Measurements from ENCODE around the gene MYO1F. TPM values are rescaled to one million over a fixed set of nuclear protein-coding genes. Genes with fewer than 3 reads are reported as not detected.

MYO1F gene
- total RNA-seq, 4 donors from 2014 or later = 20.3 to 61.5 (median 21.7) TPM

- H3K9me3 ChIP-seq = no peaks in the 10 kb centered on the region
- H3K4me3 ChIP-seq = no peak overlapping the region
- WGBS, 2 donors = 85 to 89% methylated on average over 7 of the region's 7 CpGs
- peaks cover 0 to 13% (median 0%) of the 10 kb centered on the region in 3 donors for H3K36me3 ChIP-seq
- H3K4me1 ChIP-seq = peaks cover 0 to 6% (median 3%) of the 10 kb centered on the region in 4 donors
- no peak for TF ChIP-seq CTCF (IDR thresholded peaks at IDR 0.05)
- TF ChIP-seq POLR2A (IDR thresholded peaks at IDR 0.05) = no peak
- TF ChIP-seq EP300 (IDR thresholded peaks at IDR 0.05) = no peak
- no peak overlapping the region for H3K27ac ChIP-seq
- DNase-seq (ENCODE audit: low spot score in 2 of 2) = no peak
- no peaks in the 10 kb centered on the region for H3K27me3 ChIP-seq
Observed at GRCh38 chr19:8531470-8531869, 45.8 kb downstream of the MYO1F start.

- H3K9me3 ChIP-seq = no peaks in the 10 kb centered on the region
- DNase-seq (ENCODE audit: low spot score in 2 of 2) = no peak
- no peak overlapping the region for H3K4me3 ChIP-seq
- 91 to 93% methylated on average over 35 of the region's 35 CpGs for WGBS, 2 donors
- H3K27me3 ChIP-seq = no peaks in the 10 kb centered on the region
- peaks cover 0 to 13% (median 0%) of the 10 kb centered on the region in 3 donors for H3K36me3 ChIP-seq
- peaks cover 0 to 8% (median 3%) of the 10 kb centered on the region in 4 donors for H3K4me1 ChIP-seq
- no peak overlapping the region for H3K27ac ChIP-seq
- TF ChIP-seq POLR2A (IDR thresholded peaks at IDR 0.05) (no peak), EP300 (IDR thresholded peaks at IDR 0.05) (no peak), CTCF (IDR thresholded peaks at IDR 0.05) (no peak)
Observed at GRCh38 chr19:8530061-8530679, 47.1 kb downstream of the MYO1F start.

GRCh38 chr19:8529369-8530006, 47.8 kb downstream of the MYO1F start:
- no peak for DNase-seq (ENCODE audit: low spot score in 2 of 2)
- WGBS, 2 donors = 86 to 91% methylated on average over 4 of the region's 4 CpGs
- Histone ChIP-seq H3K27ac (no peak overlapping the region), H3K27me3 (no peaks in the 10 kb centered on the region), H3K9me3 (no peaks in the 10 kb centered on the region), H3K4me1 (peaks cover 0 to 14% (median 3%) of the 10 kb centered on the region in 4 donors), H3K4me3 (no peak overlapping the region), H3K36me3 (peaks cover 0 to 13% (median 0%) of the 10 kb centered on the region in 3 donors)
- TF ChIP-seq EP300 (IDR thresholded peaks at IDR 0.05) (no peak), POLR2A (IDR thresholded peaks at IDR 0.05) (no peak), CTCF (IDR thresholded peaks at IDR 0.05) (no peak)

GRCh38 chr19:8528500-8528899, 48.7 kb downstream of the MYO1F start:
- Histone ChIP-seq H3K9me3 (no peaks in the 10 kb centered on the region), H3K36me3 (peaks cover 0 to 13% (median 0%) of the 10 kb centered on the region in 3 donors), H3K4me1 (peaks cover 0 to 14% (median 3%) of the 10 kb centered on the region in 4 donors), H3K4me3 (no peak overlapping the region), H3K27ac (no peak overlapping the region), H3K27me3 (no peaks in the 10 kb centered on the region)
- DNase-seq (ENCODE audit: low spot score in 2 of 2) = no peak
- no peak for TF ChIP-seq POLR2A (IDR thresholded peaks at IDR 0.05)
- no peak for TF ChIP-seq EP300 (IDR thresholded peaks at IDR 0.05)
- no peak for TF ChIP-seq CTCF (IDR thresholded peaks at IDR 0.05)
- WGBS, 2 donors = 48 to 65% methylated on average over 4 of the region's 4 CpGs

Data from tibial nerve (tissue), 4 donors.